Left lung (tissue), 10 donors: ENCODE results near the gene FAM120A. TPM values are rescaled to one million over a fixed set of nuclear protein-coding genes. Genes with fewer than 3 reads are reported as not detected.

ENCODE experiments used
- ATAC-seq: fragments of 200-7000 bp; cut with Tn5 transposase; one replicate; pipeline ENCODE4 v1.9.1; 2020; ENCODE audit warnings: moderate library complexity
- DNase-seq, 4 donors: peaks; one replicate each; pipeline ENCODE4 v3.0.0-alpha.2; 2013 to 2020
- H3K27ac ChIP-seq, 2 donors: fragments of 200-600 bp; sonication (generic) in 1 of 2; one replicate each; pipeline versions ENCODE4 v1.5.0 to v1.8.0; 2020 to 2021
- H3K27me3 ChIP-seq, 2 donors: fragments of 200-600 bp; sonication (generic) in 1 of 2; one replicate each; pipeline versions ENCODE4 v1.5.0 to v1.8.0; 2020 to 2021
- H3K36me3 ChIP-seq, 2 donors: fragments of 200-600 bp; sonication (generic) in 1 of 2; one replicate each; pipeline versions ENCODE4 v1.5.0 to v1.8.0; 2020 to 2021
- H3K4me1 ChIP-seq, 2 donors: fragments of 200-600 bp; one replicate each; pipeline ENCODE4 v1.8.0; 2021
- H3K4me3 ChIP-seq, 2 donors: fragments of 200-600 bp; sonication (generic) in 1 of 2; one replicate each; pipeline versions ENCODE4 v1.5.0 to v1.8.0; 2020 to 2021; ENCODE audit warnings: mild to moderate bottlenecking in 1 of 2
- H3K9me3 ChIP-seq, 2 donors: fragments of 200-600 bp; sonication (generic) in 1 of 2; one replicate each; pipeline versions ENCODE4 v1.5.0 to v1.8.0; 2020 to 2021
- intact Hi-C, 2 donors: fragments of 100-400 bp; cut with DNase I; formaldehyde crosslinking; loops; one replicate each; pipeline versions ENCODE4 v1.11.2 to v1.14.2; 2022
- polyA plus RNA-seq, 6 donors: library from polyadenylated mRNA; unstranded; fragments of 120-200 nt; gene quantifications; one replicate each; pipeline ENCODE4 v1.2.1, GENCODE V29; 2013; ENCODE audit not compliant: insufficient read length in 6 of 6
- total RNA-seq, 2 donors: library from RNA; stranded (reverse); fragmentation: NEBNext Ultra II Directional; extraction: Animal tissue kit (Norgen Biotek cat#: 25700); gene quantifications; one replicate each; pipeline ENCODE4 v1.2.1, GENCODE V29; 2021
- TF ChIP-seq, protein P1 (sequence below), 2 donors: fragments of 200-600 bp; sonication (generic) in 1 of 2; IDR thresholded peaks; one replicate each; pipeline versions ENCODE4 v1.5.0 to v1.8.0; 2021; ENCODE audit warnings: antibody characterized with exemption in 2 of 2
- donor health status: DM: no; HTN: yes; CAD: no.
- donor health status: DM: no; HTN: no; CAD: no.

FAM120A gene
- total and polyA plus RNA-seq, 8 donors = 61.0 to 160 (median 74.0) TPM

DNA sequence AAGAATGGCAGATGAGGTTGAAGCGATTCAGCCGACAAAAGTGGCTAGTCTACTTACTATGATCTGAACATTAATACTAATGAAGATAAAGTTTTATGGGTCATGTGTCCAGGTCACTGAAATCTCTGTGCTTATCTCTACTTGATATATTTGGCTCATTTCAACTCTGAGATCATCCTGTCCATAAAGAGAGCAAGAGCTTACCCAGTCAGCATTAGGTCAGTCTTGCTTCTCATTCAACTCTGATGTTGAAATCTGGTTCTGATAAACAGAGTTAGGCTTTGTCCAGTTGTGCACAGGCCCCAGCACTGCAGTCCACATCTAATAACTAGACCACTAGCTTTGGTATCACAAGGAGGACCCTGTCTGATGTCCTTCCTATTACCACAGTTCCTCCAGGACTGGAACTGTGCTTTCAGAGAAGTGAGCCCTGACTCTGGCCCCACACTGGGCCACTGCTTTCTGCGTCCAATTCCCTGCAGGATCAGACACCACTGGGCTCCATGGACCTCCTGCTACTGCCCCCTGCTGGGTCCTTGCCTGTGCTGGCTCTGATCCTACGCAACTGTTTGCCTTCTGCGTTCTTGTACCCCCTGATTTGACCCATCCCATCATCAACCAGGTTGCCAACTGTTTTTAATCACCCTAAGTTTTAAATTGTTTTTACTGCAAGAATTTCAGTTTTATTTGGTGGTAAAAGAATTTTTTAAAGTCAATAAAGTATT lies 23.7 kb upstream of the FAM120A start:
- TF ChIP-seq, protein P1, sequence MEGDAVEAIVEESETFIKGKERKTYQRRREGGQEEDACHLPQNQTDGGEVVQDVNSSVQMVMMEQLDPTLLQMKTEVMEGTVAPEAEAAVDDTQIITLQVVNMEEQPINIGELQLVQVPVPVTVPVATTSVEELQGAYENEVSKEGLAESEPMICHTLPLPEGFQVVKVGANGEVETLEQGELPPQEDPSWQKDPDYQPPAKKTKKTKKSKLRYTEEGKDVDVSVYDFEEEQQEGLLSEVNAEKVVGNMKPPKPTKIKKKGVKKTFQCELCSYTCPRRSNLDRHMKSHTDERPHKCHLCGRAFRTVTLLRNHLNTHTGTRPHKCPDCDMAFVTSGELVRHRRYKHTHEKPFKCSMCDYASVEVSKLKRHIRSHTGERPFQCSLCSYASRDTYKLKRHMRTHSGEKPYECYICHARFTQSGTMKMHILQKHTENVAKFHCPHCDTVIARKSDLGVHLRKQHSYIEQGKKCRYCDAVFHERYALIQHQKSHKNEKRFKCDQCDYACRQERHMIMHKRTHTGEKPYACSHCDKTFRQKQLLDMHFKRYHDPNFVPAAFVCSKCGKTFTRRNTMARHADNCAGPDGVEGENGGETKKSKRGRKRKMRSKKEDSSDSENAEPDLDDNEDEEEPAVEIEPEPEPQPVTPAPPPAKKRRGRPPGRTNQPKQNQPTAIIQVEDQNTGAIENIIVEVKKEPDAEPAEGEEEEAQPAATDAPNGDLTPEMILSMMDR (IDR thresholded peaks at IDR 0.05) = no peak
- ATAC-seq = peak; percentile 52
- Histone ChIP-seq H3K4me3 (no peak overlapping the region), H3K36me3 (no peaks in the 10 kb centered on the region), H3K27me3 (no peaks in the 10 kb centered on the region), H3K27ac (no peak overlapping the region), H3K4me1 (no peaks in the 10 kb centered on the region), H3K9me3 (peaks cover 0 to 6% of the 10 kb centered on the region in 2 donors)
- intact Hi-C loops = no loop called here
- no peak for DNase-seq

DNA sequence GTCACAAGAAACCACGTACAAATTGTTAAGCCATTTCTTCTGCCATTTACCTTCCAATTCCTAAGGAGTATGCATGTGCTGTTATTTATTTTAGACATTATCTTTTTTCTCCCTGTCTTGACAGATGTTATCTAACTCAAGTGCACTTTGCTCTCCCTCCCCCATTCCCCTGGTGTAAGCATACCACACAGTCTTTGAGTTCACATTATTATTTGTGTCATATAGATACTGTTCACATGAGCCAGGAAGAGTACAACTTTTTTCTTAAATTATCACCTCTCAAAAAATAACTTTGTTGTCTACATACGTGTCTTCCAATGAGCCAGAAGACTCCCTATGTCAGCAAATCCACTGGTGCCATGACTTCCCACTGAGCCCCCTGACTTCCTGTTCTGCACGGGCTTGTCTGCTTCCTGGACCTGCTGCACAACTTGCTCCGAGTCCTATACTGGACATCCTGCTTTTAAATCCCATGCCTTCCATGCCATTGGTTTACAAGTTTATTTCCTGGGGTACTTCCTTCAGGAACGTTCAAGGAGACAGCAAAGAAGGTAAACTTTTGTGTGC lies 19.9 kb upstream of the FAM120A start:
- H3K36me3 ChIP-seq = no peaks in the 10 kb centered on the region
- TF ChIP-seq, protein P1 (IDR thresholded peaks at IDR 0.05) = no peak
- DNase-seq (no peak), ATAC-seq (no peak)
- H3K4me1 ChIP-seq = no peaks in the 10 kb centered on the region
- no peak overlapping the region for H3K27ac ChIP-seq
- intact Hi-C loops = no loop called here
- no peak overlapping the region for H3K4me3 ChIP-seq
- no peaks in the 10 kb centered on the region for H3K27me3 ChIP-seq
- no peaks in the 10 kb centered on the region for H3K9me3 ChIP-seq

DNA sequence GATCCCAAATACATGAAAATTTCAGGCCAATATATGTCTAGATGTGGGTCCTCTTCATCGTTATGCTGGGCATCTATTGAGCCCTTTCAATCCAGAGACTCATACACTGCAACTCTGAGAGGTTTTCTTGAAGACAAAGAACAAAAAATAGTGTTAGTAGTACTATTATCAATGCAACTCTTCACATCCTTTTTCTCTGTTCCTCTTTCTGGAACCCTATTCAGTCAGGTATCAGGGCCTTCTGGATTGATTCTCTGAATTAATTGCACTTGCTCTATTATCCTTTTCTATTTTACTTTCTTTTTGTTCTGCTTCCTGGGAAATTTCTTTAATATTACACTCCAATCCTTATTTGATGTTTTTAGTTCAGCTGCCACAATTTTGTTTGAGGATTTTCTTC lies 18.5 kb upstream of the FAM120A start:
- no peaks in the 10 kb centered on the region for H3K9me3 ChIP-seq
- no peak overlapping the region for H3K4me3 ChIP-seq
- no peak overlapping the region for H3K27ac ChIP-seq
- DNase-seq (no peak), ATAC-seq (no peak)
- H3K27me3 ChIP-seq = no peaks in the 10 kb centered on the region
- H3K36me3 ChIP-seq = no peaks in the 10 kb centered on the region
- intact Hi-C loops = no loop called here
- TF ChIP-seq, protein P1 (IDR thresholded peaks at IDR 0.05) = no peak
- H3K4me1 ChIP-seq = no peaks in the 10 kb centered on the region

DNA sequence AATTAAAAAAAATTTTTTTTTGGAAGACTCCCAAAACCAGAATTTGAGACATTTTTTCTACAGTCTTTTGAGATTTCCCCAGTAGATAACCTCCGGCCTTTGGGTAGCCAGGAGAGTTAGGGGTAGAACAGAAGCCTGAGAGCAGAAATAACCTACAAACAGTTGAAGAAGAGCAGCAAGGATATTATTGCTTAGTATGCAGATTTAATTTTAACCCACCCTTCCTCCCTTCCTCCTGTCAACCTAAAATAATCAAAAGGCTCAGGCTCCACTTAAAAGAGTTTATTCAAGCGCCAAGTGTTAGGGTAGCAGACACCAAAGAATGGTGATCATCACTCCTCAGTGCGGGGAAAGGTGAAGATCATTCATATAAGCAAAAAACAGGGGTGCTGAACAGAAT lies 17.4 kb upstream of the FAM120A start:
- DNase-seq (no peak), ATAC-seq (no peak)
- Histone ChIP-seq H3K4me1 (no peaks in the 10 kb centered on the region), H3K9me3 (no peaks in the 10 kb centered on the region), H3K4me3 (no peak overlapping the region), H3K27ac (no peak overlapping the region), H3K36me3 (no peaks in the 10 kb centered on the region), H3K27me3 (no peaks in the 10 kb centered on the region)
- intact Hi-C loops = no loop called here
- TF ChIP-seq, protein P1 (IDR thresholded peaks at IDR 0.05) = no peak

DNA sequence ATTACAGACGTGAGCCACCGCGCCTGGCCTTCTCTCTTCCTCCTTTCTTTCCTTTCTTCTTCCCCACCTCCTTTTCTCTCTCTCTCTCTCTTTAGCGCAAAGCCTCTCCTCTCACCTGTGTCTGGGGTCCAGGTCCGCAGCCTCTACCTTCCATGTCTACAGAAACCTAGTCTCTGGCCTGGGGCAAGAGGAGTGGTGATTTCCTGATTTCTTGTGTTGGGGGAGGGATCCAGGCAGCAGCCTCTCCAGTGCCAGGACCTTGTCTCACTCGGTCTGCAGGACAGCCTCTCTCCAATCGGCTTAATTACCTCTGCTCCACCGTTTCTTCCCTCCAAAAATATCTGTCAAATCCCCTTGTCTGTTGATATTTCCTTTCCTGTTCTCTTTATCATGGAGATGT lies 16.1 kb upstream of the FAM120A start:
- ATAC-seq = no peak
- no peak for DNase-seq
- Histone ChIP-seq H3K4me3 (no peak overlapping the region), H3K36me3 (no peaks in the 10 kb centered on the region), H3K9me3 (no peaks in the 10 kb centered on the region), H3K27me3 (no peaks in the 10 kb centered on the region), H3K27ac (no peak overlapping the region), H3K4me1 (no peaks in the 10 kb centered on the region)
- TF ChIP-seq, protein P1 (IDR thresholded peaks at IDR 0.05) = no peak
- intact Hi-C loops = no loop called here
